ENCODE data around the gene SNED1. TPM values are rescaled to one million over a fixed set of nuclear protein-coding genes. Genes with fewer than 3 reads are reported as not detected.

Gene SNED1
- total and polyA plus RNA-seq, 9 of the 15 experiments (the other 6 are each of a cell fraction or from before 2014, with no cell fraction given), result 0.03 to 0.07 (median 0.05) TPM; not detected in 5

DNA sequence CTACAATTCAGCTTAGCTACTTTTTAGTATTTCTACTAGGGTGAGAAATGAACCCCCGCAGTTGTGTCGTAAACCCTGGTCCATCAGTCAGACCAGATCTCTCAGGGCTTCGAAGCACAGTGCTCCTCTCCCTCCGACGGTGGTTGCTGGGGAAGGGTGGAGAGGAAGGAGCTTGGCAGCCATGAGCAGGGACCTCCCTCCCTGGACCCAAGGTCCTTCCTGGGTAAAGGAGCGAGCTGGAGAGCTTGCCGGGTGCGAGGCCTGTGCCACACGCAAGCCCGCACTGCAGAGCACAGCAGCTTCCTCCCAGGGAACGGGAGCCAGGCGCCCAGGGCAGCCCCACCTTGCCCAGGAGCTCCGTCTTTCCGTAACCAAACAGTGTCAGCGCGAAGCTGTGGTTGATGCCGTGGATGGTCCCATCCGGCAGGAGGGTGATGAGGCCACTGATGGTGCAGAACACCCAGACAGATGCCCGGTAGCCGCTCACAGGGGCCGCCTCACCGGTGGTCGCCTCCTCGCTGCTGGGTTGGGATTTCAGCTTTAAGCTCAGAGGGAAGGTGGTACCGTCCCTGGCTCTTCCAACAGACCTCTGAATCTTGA lies 138.3 kb downstream of the SNED1 start:
- ATAC-seq (no peak), DNase-seq (ENCODE audit: extremely low read depth in 1 of 4, low spot score in 3 of 4) (no peak), FAIRE-seq (no peak)
- ChIA-PET CTCF (ENCODE audit: low intra/inter-chr PET ratio) (no interaction called here), POLR2A (interaction anchor here (0.6 to 1.2 kb wide), 2 partner anchors 11 to 44 kb away, joined by 3 to 4 read pairs; no protein-coding TSS in a partner anchor)
- in situ Hi-C loops (cut with MboI), result no loop called here
- Histone ChIP-seq H3K9me1 (ENCODE audit: control insufficient read depth, insufficient read depth, low read length) (no peaks in the 10 kb centered on the region), H3K4me1 (replicated peaks in 1 of 2; ENCODE audit: control insufficient read depth in 2 of 2, insufficient read depth in 2 of 2, low read length in 2 of 2) (0 out of 5 replicates have a peak, but pooled peaks cover 0 to 6% of the 10 kb centered on the region in 2 experiments), H3K27me3 (ENCODE audit: control insufficient read depth in 2 of 2, insufficient read depth in 2 of 2, low read length in 2 of 2) (no peaks in the 10 kb centered on the region), H3K79me2 (ENCODE audit: control insufficient read depth, insufficient read depth, low read length) (no peaks in the 10 kb centered on the region), H2AFZ (ENCODE audit: low read depth, low read length) (no peak overlapping the region), H4K20me1 (replicated peaks; ENCODE audit: control insufficient read depth, insufficient read depth, low read length) (no peaks in the 10 kb centered on the region), H3K36me3 (ENCODE audit: control insufficient read depth, insufficient read depth, low read length) (peaks cover 34% of the 10 kb centered on the region; the same call in 1 of the 3 replicates), H3K9me3 (replicated peaks; ENCODE audit: control insufficient read depth, insufficient read depth, low read depth, low read length) (no peaks in the 10 kb centered on the region), H3K4me3 (no peak overlapping the region), H3K9ac (ENCODE audit: insufficient read depth in 1 of 2, low read depth in 2 of 2, low read length in 2 of 2) (no peak overlapping the region), H3K4me2 (ENCODE audit: insufficient read depth, low read length) (no peak overlapping the region), H3K27ac (ENCODE audit: extremely low read depth, low read depth, low read length) (no peak overlapping the region)
- 91% methylated on average over 7 of the region's 25 CpGs for WGBS (ENCODE audit: insufficient coverage, low coverage, missing lambda C conversion rate)
- intact Hi-C loops (cut with micrococcal nuclease), result no loop called here
- no TSS peak for BruUV-seq (replicated peaks)
- TF ChIP-seq ZNF785 (CRISPR knock-in tag; IDR thresholded peaks at IDR 0.05) (no peak), ZFP1 (CRISPR knock-in tag; IDR thresholded peaks at IDR 0.05) (no peak), SIX5 (IDR thresholded peaks at IDR 0.05; ENCODE audit: borderline replicate concordance in 1 of 2, insufficient read depth in 1 of 2, low read depth in 1 of 2, low read length in 2 of 2) (no peak), CEBPZ (IDR thresholded peaks at IDR 0.05; ENCODE audit: borderline replicate concordance, low read depth, low read length) (no peak), MITF (IDR thresholded peaks at IDR 0.05) (no peak), RBM15 (IDR thresholded peaks at IDR 0.05; ENCODE audit: insufficient read depth, low read length) (no peak)
- TF ChIP-seq, protein P1, sequence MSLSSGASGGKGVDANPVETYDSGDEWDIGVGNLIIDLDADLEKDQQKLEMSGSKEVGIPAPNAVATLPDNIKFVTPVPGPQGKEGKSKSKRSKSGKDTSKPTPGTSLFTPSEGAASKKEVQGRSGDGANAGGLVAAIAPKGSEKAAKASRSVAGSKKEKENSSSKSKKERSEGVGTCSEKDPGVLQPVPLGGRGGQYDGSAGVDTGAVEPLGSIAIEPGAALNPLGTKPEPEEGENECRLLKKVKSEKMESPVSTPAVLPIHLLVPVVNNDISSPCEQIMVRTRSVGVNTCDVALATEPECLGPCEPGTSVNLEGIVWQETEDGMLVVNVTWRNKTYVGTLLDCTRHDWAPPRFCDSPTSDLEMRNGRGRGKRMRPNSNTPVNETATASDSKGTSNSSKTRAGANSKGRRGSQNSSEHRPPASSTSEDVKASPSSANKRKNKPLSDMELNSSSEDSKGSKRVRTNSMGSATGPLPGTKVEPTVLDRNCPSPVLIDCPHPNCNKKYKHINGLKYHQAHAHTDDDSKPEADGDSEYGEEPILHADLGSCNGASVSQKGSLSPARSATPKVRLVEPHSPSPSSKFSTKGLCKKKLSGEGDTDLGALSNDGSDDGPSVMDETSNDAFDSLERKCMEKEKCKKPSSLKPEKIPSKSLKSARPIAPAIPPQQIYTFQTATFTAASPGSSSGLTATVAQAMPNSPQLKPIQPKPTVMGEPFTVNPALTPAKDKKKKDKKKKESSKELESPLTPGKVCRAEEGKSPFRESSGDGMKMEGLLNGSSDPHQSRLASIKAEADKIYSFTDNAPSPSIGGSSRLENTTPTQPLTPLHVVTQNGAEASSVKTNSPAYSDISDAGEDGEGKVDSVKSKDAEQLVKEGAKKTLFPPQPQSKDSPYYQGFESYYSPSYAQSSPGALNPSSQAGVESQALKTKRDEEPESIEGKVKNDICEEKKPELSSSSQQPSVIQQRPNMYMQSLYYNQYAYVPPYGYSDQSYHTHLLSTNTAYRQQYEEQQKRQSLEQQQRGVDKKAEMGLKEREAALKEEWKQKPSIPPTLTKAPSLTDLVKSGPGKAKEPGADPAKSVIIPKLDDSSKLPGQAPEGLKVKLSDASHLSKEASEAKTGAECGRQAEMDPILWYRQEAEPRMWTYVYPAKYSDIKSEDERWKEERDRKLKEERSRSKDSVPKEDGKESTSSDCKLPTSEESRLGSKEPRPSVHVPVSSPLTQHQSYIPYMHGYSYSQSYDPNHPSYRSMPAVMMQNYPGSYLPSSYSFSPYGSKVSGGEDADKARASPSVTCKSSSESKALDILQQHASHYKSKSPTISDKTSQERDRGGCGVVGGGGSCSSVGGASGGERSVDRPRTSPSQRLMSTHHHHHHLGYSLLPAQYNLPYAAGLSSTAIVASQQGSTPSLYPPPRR (CRISPR knock-in tag; IDR thresholded peaks at IDR 0.05; ENCODE audit: borderline replicate concordance), result no peak
